Neural cell (in vitro differentiated cells): ENCODE measurements around the gene GNE.
"Not testable (repeated sequence)": the region's sequence is repeated elsewhere in the genome, so short reads cannot be mapped to it uniquely, and the experiment has no call there.

Experiments used
- EP300 ChIP-seq: fragments of 450-650 bp; conservative IDR thresholded peaks from 2 replicates; pipeline ENCODE4 v1.6.1; 2014; ENCODE audit warnings: antibody characterized with exemption, mild to moderate bottlenecking, moderate library complexity; ENCODE audit not compliant: poor library complexity, severe bottlenecking
- EZH2 ChIP-seq: fragments of 200-600, 300-800 bp; shearing (Covaris generic), sonication (generic); IDR thresholded peaks from 2 replicates; pipeline ENCODE4 v1.6.1; 2014; ENCODE audit warnings: antibody characterized with exemption, low read length, borderline replicate concordance, mild to moderate bottlenecking; ENCODE audit not compliant: insufficient read depth, poor library complexity, severe bottlenecking
- MXI1 ChIP-seq: fragments of 450-650 bp; conservative IDR thresholded peaks from 2 replicates; pipeline ENCODE4 v1.6.1; 2014; ENCODE audit warnings: antibody characterized with exemption, mild to moderate bottlenecking; ENCODE audit not compliant: poor library complexity, severe bottlenecking
- POLR2AphosphoS5 ChIP-seq: IDR thresholded peaks from 2 replicates; pipeline ENCODE4 v1.6.1; 2012
- RAD21 ChIP-seq: fragments of 450-650 bp; conservative IDR thresholded peaks from 2 replicates; pipeline ENCODE4 v1.6.1; 2014; ENCODE audit warnings: antibody characterized with exemption, mild to moderate bottlenecking, moderate library complexity
- TAF1 ChIP-seq: IDR thresholded peaks from 2 replicates; pipeline ENCODE4 v1.6.1; 2012; ENCODE audit warnings: low read depth
- TF ChIP-seq, protein P1 (sequence below): fragments of 450-650 bp; IDR thresholded peaks from 2 replicates; pipeline ENCODE4 v1.5.1; 2014; ENCODE audit warnings: antibody characterized with exemption, mild to moderate bottlenecking, moderate library complexity; ENCODE audit not compliant: poor library complexity, severe bottlenecking
- TF ChIP-seq, protein P2 (sequence below): IDR thresholded peaks from 2 replicates; pipeline ENCODE4 v1.6.1; 2012; ENCODE audit warnings: borderline replicate concordance

DNA sequence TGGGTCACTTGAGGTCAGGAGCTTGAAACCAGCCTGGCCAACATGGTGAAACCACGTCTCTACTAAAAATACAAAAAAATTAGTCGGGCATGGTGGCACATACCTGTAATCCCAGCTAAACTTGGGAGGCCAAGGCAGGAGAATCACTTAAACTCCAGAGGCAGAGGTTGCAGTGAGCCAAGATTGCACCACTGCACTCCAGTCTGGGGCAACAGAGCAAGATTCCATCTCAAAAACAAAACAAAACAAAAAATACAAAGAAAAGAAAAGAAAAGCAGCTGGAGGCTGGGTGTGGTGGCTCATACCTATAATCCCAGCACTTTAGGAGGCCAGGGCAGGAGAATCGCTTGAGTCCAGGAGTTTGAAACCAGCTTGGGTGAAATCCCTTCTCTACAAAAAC, 36.7 kb upstream of the GNE start:
- TF ChIP-seq, protein P1, sequence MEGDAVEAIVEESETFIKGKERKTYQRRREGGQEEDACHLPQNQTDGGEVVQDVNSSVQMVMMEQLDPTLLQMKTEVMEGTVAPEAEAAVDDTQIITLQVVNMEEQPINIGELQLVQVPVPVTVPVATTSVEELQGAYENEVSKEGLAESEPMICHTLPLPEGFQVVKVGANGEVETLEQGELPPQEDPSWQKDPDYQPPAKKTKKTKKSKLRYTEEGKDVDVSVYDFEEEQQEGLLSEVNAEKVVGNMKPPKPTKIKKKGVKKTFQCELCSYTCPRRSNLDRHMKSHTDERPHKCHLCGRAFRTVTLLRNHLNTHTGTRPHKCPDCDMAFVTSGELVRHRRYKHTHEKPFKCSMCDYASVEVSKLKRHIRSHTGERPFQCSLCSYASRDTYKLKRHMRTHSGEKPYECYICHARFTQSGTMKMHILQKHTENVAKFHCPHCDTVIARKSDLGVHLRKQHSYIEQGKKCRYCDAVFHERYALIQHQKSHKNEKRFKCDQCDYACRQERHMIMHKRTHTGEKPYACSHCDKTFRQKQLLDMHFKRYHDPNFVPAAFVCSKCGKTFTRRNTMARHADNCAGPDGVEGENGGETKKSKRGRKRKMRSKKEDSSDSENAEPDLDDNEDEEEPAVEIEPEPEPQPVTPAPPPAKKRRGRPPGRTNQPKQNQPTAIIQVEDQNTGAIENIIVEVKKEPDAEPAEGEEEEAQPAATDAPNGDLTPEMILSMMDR = not testable (repeated sequence)
- TF ChIP-seq RAD21, EZH2, EP300, MXI1, POLR2AphosphoS5, TAF1: not testable (repeated sequence)
- TF ChIP-seq, protein P2, sequence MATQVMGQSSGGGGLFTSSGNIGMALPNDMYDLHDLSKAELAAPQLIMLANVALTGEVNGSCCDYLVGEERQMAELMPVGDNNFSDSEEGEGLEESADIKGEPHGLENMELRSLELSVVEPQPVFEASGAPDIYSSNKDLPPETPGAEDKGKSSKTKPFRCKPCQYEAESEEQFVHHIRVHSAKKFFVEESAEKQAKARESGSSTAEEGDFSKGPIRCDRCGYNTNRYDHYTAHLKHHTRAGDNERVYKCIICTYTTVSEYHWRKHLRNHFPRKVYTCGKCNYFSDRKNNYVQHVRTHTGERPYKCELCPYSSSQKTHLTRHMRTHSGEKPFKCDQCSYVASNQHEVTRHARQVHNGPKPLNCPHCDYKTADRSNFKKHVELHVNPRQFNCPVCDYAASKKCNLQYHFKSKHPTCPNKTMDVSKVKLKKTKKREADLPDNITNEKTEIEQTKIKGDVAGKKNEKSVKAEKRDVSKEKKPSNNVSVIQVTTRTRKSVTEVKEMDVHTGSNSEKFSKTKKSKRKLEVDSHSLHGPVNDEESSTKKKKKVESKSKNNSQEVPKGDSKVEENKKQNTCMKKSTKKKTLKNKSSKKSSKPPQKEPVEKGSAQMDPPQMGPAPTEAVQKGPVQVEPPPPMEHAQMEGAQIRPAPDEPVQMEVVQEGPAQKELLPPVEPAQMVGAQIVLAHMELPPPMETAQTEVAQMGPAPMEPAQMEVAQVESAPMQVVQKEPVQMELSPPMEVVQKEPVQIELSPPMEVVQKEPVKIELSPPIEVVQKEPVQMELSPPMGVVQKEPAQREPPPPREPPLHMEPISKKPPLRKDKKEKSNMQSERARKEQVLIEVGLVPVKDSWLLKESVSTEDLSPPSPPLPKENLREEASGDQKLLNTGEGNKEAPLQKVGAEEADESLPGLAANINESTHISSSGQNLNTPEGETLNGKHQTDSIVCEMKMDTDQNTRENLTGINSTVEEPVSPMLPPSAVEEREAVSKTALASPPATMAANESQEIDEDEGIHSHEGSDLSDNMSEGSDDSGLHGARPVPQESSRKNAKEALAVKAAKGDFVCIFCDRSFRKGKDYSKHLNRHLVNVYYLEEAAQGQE = not testable (repeated sequence)
